HepG2 (cell line): Measurements from ENCODE around the gene CD79A. TPM values are rescaled to one million over a fixed set of nuclear protein-coding genes. Genes with fewer than 3 reads are reported as not detected.

Experiments used
- CBX2 ChIP-seq, 2 experiments: fragments of 200-600 bp in 1 of 2; sonication (generic); formaldehyde crosslinking in 1 of 2; IDR thresholded peaks; 2 replicates each; pipeline versions ENCODE4 v1.7.0 to v1.8.1; 2018 to 2022; ENCODE audit warnings: low read depth in 2 of 2, low read length in 1 of 2, mild to moderate bottlenecking in 1 of 2, missing genetic modification reagents in 1 of 2
- HNRNPUL1 ChIP-seq: fragments of 200-400 bp; formaldehyde crosslinking; IDR thresholded peaks from 2 replicates; pipeline ENCODE4 v1.6.1; 2017; ENCODE audit warnings: low read depth, mild to moderate bottlenecking, low read length, moderate library complexity
- LRRFIP1 ChIP-seq: sonication (generic); formaldehyde crosslinking; conservative IDR thresholded peaks from 2 replicates; pipeline ENCODE4 v1.4.0; 2020; ENCODE audit warnings: missing genetic modification reagents
- MLLT10 ChIP-seq: sonication (generic); formaldehyde crosslinking; IDR thresholded peaks from 2 replicates; pipeline ENCODE4 v1.4.0; 2020; ENCODE audit warnings: missing genetic modification reagents
- SNRNP70 ChIP-seq: fragments of 200-400 bp; formaldehyde crosslinking; IDR thresholded peaks from 2 replicates; pipeline ENCODE4 v1.6.1; 2017; ENCODE audit warnings: mild to moderate bottlenecking, low read depth, low read length, moderate library complexity
- SYNCRIP ChIP-seq: fragments of 200-400 bp; formaldehyde crosslinking; IDR thresholded peaks from 2 replicates; pipeline ENCODE4 v1.6.1; 2018; ENCODE audit warnings: mild to moderate bottlenecking, low read depth, low read length; ENCODE audit not compliant: insufficient read depth
- TBX2 ChIP-seq: sonication (generic); formaldehyde crosslinking; IDR thresholded peaks from 2 replicates; pipeline ENCODE4 v1.5.0; 2020; ENCODE audit warnings: missing genetic modification reagents, mild to moderate bottlenecking, borderline replicate concordance
- ZMYM4 ChIP-seq: sonication (generic); formaldehyde crosslinking; IDR thresholded peaks from 2 replicates; pipeline ENCODE4 v1.8.1; 2023; ENCODE audit warnings: mild to moderate bottlenecking, missing genetic modification reagents
- ZNF530 ChIP-seq: sonication (generic); formaldehyde crosslinking; IDR thresholded peaks from 2 replicates; pipeline ENCODE4 v1.5.0; 2020; ENCODE audit warnings: low read depth, mild to moderate bottlenecking, missing genetic modification reagents
- polyA plus RNA-seq, 8 experiments: library from polyadenylated mRNA; depleted of rRNA in 3 of 8; stranded (reverse) in 7 of 8; unstranded in 1 of 8; fragments of >200 nt; fragmentation: Illumina TruSeq in 4 of 8; extraction: Trizol in 4 of 8; gene quantifications; 2 replicates each; pipeline versions ENCODE4 v1.2.1 to v1.2.3, GENCODE V29; 2011 to 2016; ENCODE audit warnings: low read depth in 4 of 8, missing spikeins in 1 of 8, mixed read lengths in 1 of 8; ENCODE audit not compliant: insufficient read depth in 1 of 8
- total RNA-seq, 5 experiments: library from RNA; depleted of rRNA; stranded (reverse); fragments of >200 nt; fragmentation: Illumina TruSeq; extraction: Trizol; gene quantifications; 2 replicates each; pipeline ENCODE4 v1.2.3, GENCODE V29; 2016; ENCODE audit warnings: low read depth in 1 of 5
- TF ChIP-seq, protein P1 (sequence below): sonication (generic); formaldehyde crosslinking; IDR thresholded peaks from 2 replicates; pipeline ENCODE4 v1.5.0; 2020; ENCODE audit warnings: mild to moderate bottlenecking, missing genetic modification reagents
- TF ChIP-seq, protein P2 (sequence below): sonication (generic); formaldehyde crosslinking; IDR thresholded peaks from 2 replicates; pipeline ENCODE4 v1.5.0; 2020; ENCODE audit warnings: missing genetic modification reagents
- TF ChIP-seq, protein P3 (sequence below): sonication (generic); formaldehyde crosslinking; IDR thresholded peaks from 2 replicates; pipeline ENCODE4 v1.4.0; 2020; ENCODE audit warnings: missing genetic modification reagents, mild to moderate bottlenecking, borderline replicate concordance
- TF ChIP-seq, protein P4 (sequence below): IDR thresholded peaks from 2 replicates; pipeline ENCODE4 v1.6.1; 2016; ENCODE audit warnings: low read depth, missing genetic modification reagents, missing compliant biosample characterization

Gene CD79A
- total and polyA plus RNA-seq, 2 of the 13 experiments (the other 11 are each of a cell fraction or from before 2014, with no cell fraction given): 0.24 to 0.33 TPM

DNA sequence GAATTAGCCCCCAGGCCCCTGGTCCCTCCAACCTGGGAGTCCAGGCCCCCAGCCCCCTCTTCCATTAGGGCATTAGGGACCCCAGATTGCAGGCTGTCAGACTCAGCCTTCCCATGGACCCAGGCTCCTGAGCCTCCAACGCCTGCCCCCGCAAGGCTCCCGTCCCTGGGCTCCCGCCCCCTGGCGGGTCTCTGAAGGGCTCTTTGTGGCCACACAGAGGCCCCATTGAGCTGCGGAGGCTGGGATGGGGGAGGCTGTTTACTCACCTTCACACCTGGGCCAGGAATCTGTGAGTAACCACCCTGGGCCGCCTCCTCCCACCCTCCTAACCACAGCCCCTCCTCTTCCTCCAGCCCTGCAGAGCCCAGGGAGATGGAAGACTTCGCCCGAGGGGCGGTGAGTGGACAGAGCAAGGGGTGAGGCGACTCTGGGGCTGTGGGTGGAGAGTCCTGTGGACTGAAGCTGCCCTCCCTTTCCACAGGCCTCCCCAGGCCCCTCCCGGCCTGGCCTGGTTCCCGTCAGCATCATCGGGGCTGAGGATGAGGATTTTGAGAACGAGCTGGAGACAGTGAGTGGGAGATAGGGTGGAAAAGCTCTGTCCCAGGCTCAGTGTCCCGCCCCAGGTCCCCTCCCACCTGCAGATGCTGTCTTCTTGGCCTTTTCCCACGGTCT lies 10.8 kb downstream of the CD79A start (continued):
- TF ChIP-seq ZNF530 (CRISPR knock-in tag): no peak
- TF ChIP-seq, protein P1, sequence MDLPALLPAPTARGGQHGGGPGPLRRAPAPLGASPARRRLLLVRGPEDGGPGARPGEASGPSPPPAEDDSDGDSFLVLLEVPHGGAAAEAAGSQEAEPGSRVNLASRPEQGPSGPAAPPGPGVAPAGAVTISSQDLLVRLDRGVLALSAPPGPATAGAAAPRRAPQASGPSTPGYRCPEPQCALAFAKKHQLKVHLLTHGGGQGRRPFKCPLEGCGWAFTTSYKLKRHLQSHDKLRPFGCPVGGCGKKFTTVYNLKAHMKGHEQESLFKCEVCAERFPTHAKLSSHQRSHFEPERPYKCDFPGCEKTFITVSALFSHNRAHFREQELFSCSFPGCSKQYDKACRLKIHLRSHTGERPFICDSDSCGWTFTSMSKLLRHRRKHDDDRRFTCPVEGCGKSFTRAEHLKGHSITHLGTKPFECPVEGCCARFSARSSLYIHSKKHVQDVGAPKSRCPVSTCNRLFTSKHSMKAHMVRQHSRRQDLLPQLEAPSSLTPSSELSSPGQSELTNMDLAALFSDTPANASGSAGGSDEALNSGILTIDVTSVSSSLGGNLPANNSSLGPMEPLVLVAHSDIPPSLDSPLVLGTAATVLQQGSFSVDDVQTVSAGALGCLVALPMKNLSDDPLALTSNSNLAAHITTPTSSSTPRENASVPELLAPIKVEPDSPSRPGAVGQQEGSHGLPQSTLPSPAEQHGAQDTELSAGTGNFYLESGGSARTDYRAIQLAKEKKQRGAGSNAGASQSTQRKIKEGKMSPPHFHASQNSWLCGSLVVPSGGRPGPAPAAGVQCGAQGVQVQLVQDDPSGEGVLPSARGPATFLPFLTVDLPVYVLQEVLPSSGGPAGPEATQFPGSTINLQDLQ (CRISPR knock-in tag): no peak
- no peak for TF ChIP-seq SNRNP70
- no peak for TF ChIP-seq ZMYM4
- no peak for TF ChIP-seq SYNCRIP
- TF ChIP-seq, protein P2, sequence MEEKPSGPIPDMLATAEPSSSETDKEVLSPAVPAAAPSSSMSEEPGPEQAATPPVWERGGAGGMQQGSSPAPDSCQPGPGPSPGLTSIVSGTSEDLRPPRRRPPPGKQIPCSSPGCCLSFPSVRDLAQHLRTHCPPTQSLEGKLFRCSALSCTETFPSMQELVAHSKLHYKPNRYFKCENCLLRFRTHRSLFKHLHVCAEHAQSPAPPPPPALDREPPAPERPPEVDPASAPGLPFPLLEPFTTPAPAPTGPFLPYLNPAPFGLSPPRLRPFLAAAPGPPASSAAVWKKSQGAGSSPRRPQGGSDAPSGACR (CRISPR knock-in tag): no peak
- TF ChIP-seq CBX2 (IDR thresholded peaks at IDR 0.05; ENCODE audit: low read depth, low read length): no peak
- no peak for TF ChIP-seq CBX2 (CRISPR knock-in tag; IDR thresholded peaks at IDR 0.05; ENCODE audit: low read depth)
- TF ChIP-seq, protein P3, sequence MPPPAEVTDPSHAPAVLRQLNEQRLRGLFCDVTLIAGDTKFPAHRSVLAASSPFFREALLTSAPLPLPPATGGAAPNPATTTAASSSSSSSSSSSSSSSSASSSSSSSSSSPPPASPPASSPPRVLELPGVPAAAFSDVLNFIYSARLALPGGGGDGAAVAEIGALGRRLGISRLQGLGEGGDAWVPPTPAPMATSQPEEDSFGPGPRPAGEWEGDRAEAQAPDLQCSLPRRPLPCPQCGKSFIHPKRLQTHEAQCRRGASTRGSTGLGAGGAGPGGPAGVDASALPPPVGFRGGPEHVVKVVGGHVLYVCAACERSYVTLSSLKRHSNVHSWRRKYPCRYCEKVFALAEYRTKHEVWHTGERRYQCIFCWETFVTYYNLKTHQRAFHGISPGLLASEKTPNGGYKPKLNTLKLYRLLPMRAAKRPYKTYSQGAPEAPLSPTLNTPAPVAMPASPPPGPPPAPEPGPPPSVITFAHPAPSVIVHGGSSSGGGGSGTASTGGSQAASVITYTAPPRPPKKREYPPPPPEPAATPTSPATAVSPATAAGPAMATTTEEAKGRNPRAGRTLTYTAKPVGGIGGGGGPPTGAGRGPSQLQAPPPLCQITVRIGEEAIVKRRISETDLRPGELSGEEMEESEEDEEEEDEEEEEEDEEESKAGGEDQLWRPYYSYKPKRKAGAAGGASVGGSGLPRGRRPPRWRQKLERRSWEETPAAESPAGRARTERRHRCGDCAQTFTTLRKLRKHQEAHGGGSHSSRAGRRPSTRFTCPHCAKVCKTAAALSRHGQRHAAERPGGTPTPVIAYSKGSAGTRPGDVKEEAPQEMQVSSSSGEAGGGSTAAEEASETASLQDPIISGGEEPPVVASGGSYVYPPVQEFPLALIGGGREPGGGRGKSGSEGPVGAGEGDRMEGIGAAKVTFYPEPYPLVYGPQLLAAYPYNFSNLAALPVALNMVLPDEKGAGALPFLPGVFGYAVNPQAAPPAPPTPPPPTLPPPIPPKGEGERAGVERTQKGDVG (CRISPR knock-in tag): no peak
- TF ChIP-seq LRRFIP1 (CRISPR knock-in tag): no peak
- TF ChIP-seq, protein P4, sequence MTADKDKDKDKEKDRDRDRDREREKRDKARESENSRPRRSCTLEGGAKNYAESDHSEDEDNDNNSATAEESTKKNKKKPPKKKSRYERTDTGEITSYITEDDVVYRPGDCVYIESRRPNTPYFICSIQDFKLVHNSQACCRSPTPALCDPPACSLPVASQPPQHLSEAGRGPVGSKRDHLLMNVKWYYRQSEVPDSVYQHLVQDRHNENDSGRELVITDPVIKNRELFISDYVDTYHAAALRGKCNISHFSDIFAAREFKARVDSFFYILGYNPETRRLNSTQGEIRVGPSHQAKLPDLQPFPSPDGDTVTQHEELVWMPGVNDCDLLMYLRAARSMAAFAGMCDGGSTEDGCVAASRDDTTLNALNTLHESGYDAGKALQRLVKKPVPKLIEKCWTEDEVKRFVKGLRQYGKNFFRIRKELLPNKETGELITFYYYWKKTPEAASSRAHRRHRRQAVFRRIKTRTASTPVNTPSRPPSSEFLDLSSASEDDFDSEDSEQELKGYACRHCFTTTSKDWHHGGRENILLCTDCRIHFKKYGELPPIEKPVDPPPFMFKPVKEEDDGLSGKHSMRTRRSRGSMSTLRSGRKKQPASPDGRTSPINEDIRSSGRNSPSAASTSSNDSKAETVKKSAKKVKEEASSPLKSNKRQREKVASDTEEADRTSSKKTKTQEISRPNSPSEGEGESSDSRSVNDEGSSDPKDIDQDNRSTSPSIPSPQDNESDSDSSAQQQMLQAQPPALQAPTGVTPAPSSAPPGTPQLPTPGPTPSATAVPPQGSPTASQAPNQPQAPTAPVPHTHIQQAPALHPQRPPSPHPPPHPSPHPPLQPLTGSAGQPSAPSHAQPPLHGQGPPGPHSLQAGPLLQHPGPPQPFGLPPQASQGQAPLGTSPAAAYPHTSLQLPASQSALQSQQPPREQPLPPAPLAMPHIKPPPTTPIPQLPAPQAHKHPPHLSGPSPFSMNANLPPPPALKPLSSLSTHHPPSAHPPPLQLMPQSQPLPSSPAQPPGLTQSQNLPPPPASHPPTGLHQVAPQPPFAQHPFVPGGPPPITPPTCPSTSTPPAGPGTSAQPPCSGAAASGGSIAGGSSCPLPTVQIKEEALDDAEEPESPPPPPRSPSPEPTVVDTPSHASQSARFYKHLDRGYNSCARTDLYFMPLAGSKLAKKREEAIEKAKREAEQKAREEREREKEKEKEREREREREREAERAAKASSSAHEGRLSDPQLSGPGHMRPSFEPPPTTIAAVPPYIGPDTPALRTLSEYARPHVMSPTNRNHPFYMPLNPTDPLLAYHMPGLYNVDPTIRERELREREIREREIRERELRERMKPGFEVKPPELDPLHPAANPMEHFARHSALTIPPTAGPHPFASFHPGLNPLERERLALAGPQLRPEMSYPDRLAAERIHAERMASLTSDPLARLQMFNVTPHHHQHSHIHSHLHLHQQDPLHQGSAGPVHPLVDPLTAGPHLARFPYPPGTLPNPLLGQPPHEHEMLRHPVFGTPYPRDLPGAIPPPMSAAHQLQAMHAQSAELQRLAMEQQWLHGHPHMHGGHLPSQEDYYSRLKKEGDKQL (CRISPR knock-in tag): peak; percentile 80
- TF ChIP-seq HNRNPUL1: no peak
- TF ChIP-seq MLLT10 (CRISPR knock-in tag): no peak
- TF ChIP-seq TBX2 (CRISPR knock-in tag): peak; percentile 100
